HG03520 (cell line): ENCODE results near the gene MSX1.

Experiments
- ATAC-seq: cut with Tn5 transposase; IDR thresholded peaks from one replicate; pipeline ENCODE4 v1.9.1; 2021; ENCODE audit warnings: mild to moderate bottlenecking, moderate library complexity; ENCODE audit not compliant: unreplicated experiment

Gene MSX1

GRCh38 chr4:4868758-4869723 is 9.6 kb downstream of the MSX1 start:
- ATAC-seq: no peak

GRCh38 chr4:4869731-4870571 is 10.5 kb downstream of the MSX1 start:
- no peak for ATAC-seq

GRCh38 chr4:4870576-4871241 is 11.2 kb downstream of the MSX1 start:
- ATAC-seq: no peak

- no peak for ATAC-seq
Measured at GRCh38 chr4:4871242-4871572, 11.7 kb downstream of the MSX1 start.

- ATAC-seq: no peak
Measured at GRCh38 chr4:4871573-4872313, 12.3 kb downstream of the MSX1 start.

GRCh38 chr4:4872314-4872903 is 12.9 kb downstream of the MSX1 start:
- ATAC-seq: no peak

- ATAC-seq: no peak
Measured at GRCh38 chr4:4873203-4873602, 13.7 kb downstream of the MSX1 start.

- ATAC-seq: no peak
Measured at GRCh38 chr4:4874254-4874653, 14.8 kb downstream of the MSX1 start.

- no peak for ATAC-seq
Measured at GRCh38 chr4:4875147-4875546, 15.7 kb downstream of the MSX1 start.

- ATAC-seq: no peak
Measured at GRCh38 chr4:4875611-4876010, 16.1 kb downstream of the MSX1 start.

GRCh38 chr4:4876945-4877661 is 17.6 kb downstream of the MSX1 start:
- ATAC-seq: no peak

- ATAC-seq: no peak
Measured at GRCh38 chr4:4880492-4880891, 21.0 kb downstream of the MSX1 start.

- no peak for ATAC-seq
Measured at GRCh38 chr4:4881432-4881831, 22.0 kb downstream of the MSX1 start.

- ATAC-seq: no peak
Measured at GRCh38 chr4:4884611-4885010, 25.1 kb downstream of the MSX1 start.

GRCh38 chr4:4887426-4887825 is 28.0 kb downstream of the MSX1 start:
- ATAC-seq: no peak

- ATAC-seq: no peak
Measured at GRCh38 chr4:4888695-4889094, 29.2 kb downstream of the MSX1 start.

- ATAC-seq: no peak
Measured at GRCh38 chr4:4889781-4890180, 30.3 kb downstream of the MSX1 start.

GRCh38 chr4:4890574-4891255 is 31.2 kb downstream of the MSX1 start:
- no peak for ATAC-seq

- no peak for ATAC-seq
Measured at GRCh38 chr4:4893721-4894120, 34.3 kb downstream of the MSX1 start.
